GM12864 (cell line): ENCODE measurements around the gene EHF.
A peak's percentile ranks its signal among the peaks of the same experiment; 100 is the strongest.

ENCODE experiments used
- DNase-seq: peaks from one replicate; pipeline ENCODE4 v3.0.0-alpha.2; 2011; ENCODE audit warnings: low read depth
- H3K4me3 ChIP-seq: 2 replicates; pipeline ENCODE4 v1.5.1; 2011; ENCODE audit warnings: mild to moderate bottlenecking, low read depth, low read length, control low read depth
- CTCF ChIP-seq: IDR thresholded peaks from 2 replicates; pipeline ENCODE4 v1.5.1; 2011; ENCODE audit warnings: low read depth, mild to moderate bottlenecking, moderate library complexity, low read length, control low read depth, inconsistent platforms; ENCODE audit errors: missing control alignments

Gene EHF

GRCh38 chr11:34614344-34615104, 6.4 kb upstream of the EHF start:
- DNase-seq, result peak; percentile 22
- no peak for TF ChIP-seq CTCF
- H3K4me3 ChIP-seq, result no peak overlapping the region

GRCh38 chr11:34616086-34616485, 4.8 kb upstream of the EHF start:
- no peak for DNase-seq
- no peak overlapping the region for H3K4me3 ChIP-seq
- no peak for TF ChIP-seq CTCF

GRCh38 chr11:34616830-34617504, 3.9 kb upstream of the EHF start:
- H3K4me3 ChIP-seq, result no peak overlapping the region
- no peak for TF ChIP-seq CTCF
- DNase-seq, result no peak

- H3K4me3 ChIP-seq, result no peak overlapping the region
- no peak for DNase-seq
- TF ChIP-seq CTCF, result no peak
Measured at GRCh38 chr11:34618406-34618805, 2.5 kb upstream of the EHF start.

- DNase-seq, result no peak
- TF ChIP-seq CTCF, result no peak
- H3K4me3 ChIP-seq, result no peak overlapping the region
Measured at GRCh38 chr11:34619062-34619516, 1.8 kb upstream of the EHF start.

- no peak overlapping the region for H3K4me3 ChIP-seq
- no peak for TF ChIP-seq CTCF
- no peak for DNase-seq
Measured at GRCh38 chr11:34620202-34620601, 691 bp upstream of the EHF start.
